T-helper 17 cell (primary cell): ENCODE data around the gene CHKB. TPM values are rescaled to one million over a fixed set of nuclear protein-coding genes. Genes with fewer than 3 reads are reported as not detected.
"Not testable (repeated sequence)": the region's sequence is repeated elsewhere in the genome, so short reads cannot be mapped to it uniquely, and the experiment has no call there.

Source experiments
- ATAC-seq: fragments of 150-1000 bp; cut with Tn5 transposase; 2 replicates; pipeline ENCODE4 v1.10.0; 2021; ENCODE audit warnings: mild to moderate bottlenecking, moderate library complexity
- DNase-seq, 3 donors: peaks; one replicate each; pipeline versions ENCODE4 v3.0.0 to v3.0.0-alpha.2; 2020 to 2021
- H3K9me3 ChIP-seq: one replicate; pipeline ENCODE4 v1.7.0; 2013; ENCODE audit warnings: low read length, mild to moderate bottlenecking; ENCODE audit not compliant: control insufficient read depth, poor library complexity, severe bottlenecking
- H3K27ac Mint-ChIP-seq: one replicate; pipeline ENCODE4 v1.8.0; 2022; ENCODE audit warnings: mild to moderate bottlenecking, moderate library complexity, mixed read lengths
- H3K27me3 Mint-ChIP-seq: one replicate; pipeline ENCODE4 v1.8.0; 2022; ENCODE audit warnings: mixed read lengths
- H3K36me3 Mint-ChIP-seq: one replicate; pipeline ENCODE4 v1.8.0; 2022; ENCODE audit warnings: low read depth, mixed read lengths
- H3K4me1 Mint-ChIP-seq: one replicate; pipeline ENCODE4 v1.8.0; 2022; ENCODE audit warnings: mild to moderate bottlenecking, mixed read lengths
- H3K4me3 Mint-ChIP-seq: one replicate; pipeline ENCODE4 v1.8.0; 2022; ENCODE audit warnings: mild to moderate bottlenecking, moderate library complexity, mixed read lengths
- total RNA-seq, 4 donors: library from RNA in 2 of 4; stranded (reverse) in 2 of 4; gene quantifications; one replicate each; pipeline ENCODE4 v1.2.3 and lab custom pipeline; 2022 to 2026

Gene CHKB
- total RNA-seq, 2 donors from 2014 or later, result 133 to 181 TPM

- not testable (repeated sequence) for H3K27ac Mint-ChIP-seq, H3K4me3 Mint-ChIP-seq, ATAC-seq, H3K9me3 ChIP-seq, DNase-seq, H3K4me1 Mint-ChIP-seq, H3K36me3 Mint-ChIP-seq
- peaks cover 56% of the 10 kb centered on the region for H3K27me3 Mint-ChIP-seq
Measured at GRCh38 chr22:50608058-50608840, 25.6 kb upstream of the CHKB start.

- Mint-ChIP-seq H3K27ac (no peak overlapping the region), H3K4me1 (peaks cover 6% of the 10 kb centered on the region), H3K4me3 (no peak overlapping the region), H3K27me3 (peaks cover 57% of the 10 kb centered on the region), H3K36me3 (no peaks in the 10 kb centered on the region)
- H3K9me3 ChIP-seq, result no peaks in the 10 kb centered on the region
- ATAC-seq (no peak), DNase-seq (no peak)
Measured at GRCh38 chr22:50607659-50608020, 25.0 kb upstream of the CHKB start.

DNA sequence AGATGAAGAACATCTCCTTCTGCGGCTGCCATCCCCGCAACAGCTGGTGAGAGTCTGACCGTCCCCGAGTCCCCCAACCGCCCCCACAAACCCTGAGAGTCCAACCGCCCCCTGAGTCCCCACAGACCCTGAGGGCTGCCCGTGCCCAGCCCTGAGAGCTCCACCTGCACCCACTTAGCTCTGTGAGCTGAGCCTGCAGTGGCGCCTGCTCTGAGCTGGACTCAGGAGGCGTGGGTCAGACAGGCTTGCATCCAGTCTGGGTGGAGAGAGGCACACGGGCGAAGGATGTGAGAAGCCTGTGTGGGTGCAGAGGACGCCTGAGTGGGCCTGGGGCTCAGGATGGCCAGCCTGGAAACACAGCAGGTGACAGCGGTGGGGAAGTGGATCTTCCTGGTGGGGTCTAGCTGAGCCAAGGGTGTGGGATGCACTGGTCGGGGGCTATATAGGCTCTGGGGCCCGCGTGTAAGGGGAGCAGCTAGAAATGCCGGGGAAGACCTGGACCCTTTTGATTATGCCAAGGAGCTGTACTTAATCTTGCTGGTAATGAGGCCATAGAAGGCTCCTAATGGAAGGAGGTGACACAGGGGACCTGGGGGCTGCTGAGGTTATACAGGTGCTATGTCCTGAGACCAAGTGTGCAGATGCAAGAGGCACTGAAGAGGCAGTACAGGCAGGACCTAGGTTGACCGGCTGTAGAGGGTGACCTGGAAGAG is 24.5 kb upstream of the CHKB start:
- DNase-seq (no peak), ATAC-seq (no peak)
- Mint-ChIP-seq H3K27ac (no peak overlapping the region), H3K4me1 (peaks cover 8% of the 10 kb centered on the region), H3K36me3 (peaks cover 2% of the 10 kb centered on the region), H3K27me3 (peaks cover 59% of the 10 kb centered on the region), H3K4me3 (peak overlapping the region; percentile 47)
- H3K9me3 ChIP-seq, result no peaks in the 10 kb centered on the region

GRCh38 chr22:50606165-50606945 is 23.7 kb upstream of the CHKB start:
- ATAC-seq (no peak), DNase-seq (no peak)
- Mint-ChIP-seq H3K4me3 (no peak overlapping the region), H3K4me1 (peaks cover 13% of the 10 kb centered on the region), H3K36me3 (peaks cover 8% of the 10 kb centered on the region), H3K27ac (no peak overlapping the region), H3K27me3 (peaks cover 60% of the 10 kb centered on the region)
- H3K9me3 ChIP-seq, result no peaks in the 10 kb centered on the region

- peaks cover 13% of the 10 kb centered on the region for H3K4me1 Mint-ChIP-seq
- no peak for DNase-seq
- H3K36me3 Mint-ChIP-seq, result peaks cover 8% of the 10 kb centered on the region
- ATAC-seq, result no peak
- H3K4me3 Mint-ChIP-seq, result no peak overlapping the region
- H3K27ac Mint-ChIP-seq, result no peak overlapping the region
- H3K27me3 Mint-ChIP-seq, result peaks cover 60% of the 10 kb centered on the region
- H3K9me3 ChIP-seq, result no peaks in the 10 kb centered on the region
Measured at GRCh38 chr22:50605613-50606074, 23.0 kb upstream of the CHKB start.

GRCh38 chr22:50605002-50605612 is 22.5 kb upstream of the CHKB start:
- Mint-ChIP-seq H3K4me1 (peaks cover 13% of the 10 kb centered on the region), H3K27me3 (peaks cover 54% of the 10 kb centered on the region), H3K36me3 (peaks cover 8% of the 10 kb centered on the region), H3K27ac (no peak overlapping the region), H3K4me3 (no peak overlapping the region)
- no peak for DNase-seq
- no peaks in the 10 kb centered on the region for H3K9me3 ChIP-seq
- no peak for ATAC-seq

DNA sequence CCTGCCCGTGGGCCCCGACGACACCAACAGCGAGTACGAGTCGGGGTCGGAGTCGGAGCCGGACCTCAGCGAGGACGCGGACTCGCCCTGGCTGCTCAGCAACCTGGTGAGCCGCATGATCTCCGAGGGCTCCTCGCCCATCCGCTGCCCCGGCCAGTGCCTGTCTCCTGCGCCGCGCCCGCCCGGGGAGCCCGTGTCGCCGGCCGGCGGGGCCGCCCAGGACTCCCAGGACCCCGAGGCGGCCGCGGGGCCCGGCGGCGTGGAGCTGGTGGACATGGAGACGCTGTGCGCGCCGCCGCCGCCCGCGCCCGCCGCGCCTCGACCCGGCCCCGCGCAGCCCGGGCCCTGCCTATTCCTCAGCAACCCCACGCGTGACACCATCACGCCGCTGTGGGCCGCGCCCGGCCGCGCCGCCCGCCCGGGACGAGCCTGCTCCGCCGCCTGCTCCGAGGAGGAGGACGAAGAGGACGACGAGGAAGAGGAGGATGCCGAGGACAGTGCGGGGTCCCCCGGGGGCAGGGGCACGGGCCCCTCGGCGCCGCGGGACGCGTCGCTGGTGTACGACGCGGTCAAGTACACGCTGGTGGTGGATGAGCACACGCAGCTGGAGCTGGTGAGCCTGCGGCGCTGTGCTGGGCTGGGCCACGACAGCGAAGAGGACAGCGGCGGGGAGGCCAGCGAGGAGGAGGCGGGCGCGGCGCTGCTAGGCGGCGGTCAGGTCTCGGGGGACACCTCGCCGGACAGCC is 21.8 kb upstream of the CHKB start:
- Mint-ChIP-seq H3K36me3 (peaks cover 8% of the 10 kb centered on the region), H3K27me3 (peaks cover 52% of the 10 kb centered on the region), H3K4me3 (no peak overlapping the region), H3K27ac (no peak overlapping the region), H3K4me1 (peaks cover 13% of the 10 kb centered on the region)
- ATAC-seq, result no peak
- no peak for DNase-seq
- H3K9me3 ChIP-seq, result no peaks in the 10 kb centered on the region

DNA sequence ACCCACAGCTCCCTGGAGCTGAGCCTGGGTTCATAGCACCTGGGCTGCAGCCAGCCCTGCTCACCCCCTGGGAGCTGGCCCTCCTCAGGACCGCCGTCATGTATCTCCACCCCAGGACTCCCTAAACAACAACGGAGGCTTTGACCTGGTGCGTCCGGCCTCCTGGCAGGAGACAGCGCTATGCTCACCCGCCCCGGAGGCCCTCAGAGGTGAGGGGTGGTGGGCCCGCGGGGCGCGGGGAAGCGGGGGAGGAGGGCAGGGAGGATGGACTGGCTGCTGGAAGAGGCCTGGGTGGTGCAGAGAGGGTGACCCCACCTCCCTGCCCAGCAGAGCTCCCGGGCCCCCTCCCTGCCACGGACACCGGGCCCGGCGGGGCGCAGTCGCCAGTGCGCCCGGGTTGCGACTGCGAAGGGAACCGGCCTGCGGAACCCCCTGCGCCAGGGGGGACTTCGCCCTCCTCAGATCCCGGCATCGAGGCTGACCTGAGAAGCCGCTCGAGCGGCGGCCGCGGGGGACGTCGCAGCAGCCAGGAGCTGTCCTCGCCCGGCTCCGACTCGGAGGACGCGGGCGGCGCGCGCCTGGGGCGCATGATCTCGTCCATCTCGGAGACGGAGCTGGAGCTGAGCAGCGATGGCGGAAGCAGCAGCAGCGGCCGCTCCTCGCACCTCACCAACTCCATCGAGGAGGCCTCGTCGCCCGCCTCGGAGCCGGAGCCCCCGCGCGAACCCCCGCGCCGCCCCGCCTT is 21.0 kb upstream of the CHKB start:
- no peak overlapping the region for H3K4me3 Mint-ChIP-seq
- H3K9me3 ChIP-seq, result no peaks in the 10 kb centered on the region
- no peak overlapping the region for H3K27ac Mint-ChIP-seq
- peaks cover 8% of the 10 kb centered on the region for H3K36me3 Mint-ChIP-seq
- DNase-seq (no peak), ATAC-seq (no peak)
- peaks cover 44% of the 10 kb centered on the region for H3K27me3 Mint-ChIP-seq
- H3K4me1 Mint-ChIP-seq, result peaks cover 13% of the 10 kb centered on the region

GRCh38 chr22:50602338-50602700 is 19.7 kb upstream of the CHKB start:
- H3K9me3 ChIP-seq, result no peaks in the 10 kb centered on the region
- DNase-seq (no peak), ATAC-seq (no peak)
- H3K4me3 Mint-ChIP-seq, result peak overlapping the region; percentile 80
- H3K27ac Mint-ChIP-seq, result no peak overlapping the region
- peaks cover 8% of the 10 kb centered on the region for H3K4me1 Mint-ChIP-seq
- peaks cover 43% of the 10 kb centered on the region for H3K27me3 Mint-ChIP-seq
- peaks cover 8% of the 10 kb centered on the region for H3K36me3 Mint-ChIP-seq

DNA sequence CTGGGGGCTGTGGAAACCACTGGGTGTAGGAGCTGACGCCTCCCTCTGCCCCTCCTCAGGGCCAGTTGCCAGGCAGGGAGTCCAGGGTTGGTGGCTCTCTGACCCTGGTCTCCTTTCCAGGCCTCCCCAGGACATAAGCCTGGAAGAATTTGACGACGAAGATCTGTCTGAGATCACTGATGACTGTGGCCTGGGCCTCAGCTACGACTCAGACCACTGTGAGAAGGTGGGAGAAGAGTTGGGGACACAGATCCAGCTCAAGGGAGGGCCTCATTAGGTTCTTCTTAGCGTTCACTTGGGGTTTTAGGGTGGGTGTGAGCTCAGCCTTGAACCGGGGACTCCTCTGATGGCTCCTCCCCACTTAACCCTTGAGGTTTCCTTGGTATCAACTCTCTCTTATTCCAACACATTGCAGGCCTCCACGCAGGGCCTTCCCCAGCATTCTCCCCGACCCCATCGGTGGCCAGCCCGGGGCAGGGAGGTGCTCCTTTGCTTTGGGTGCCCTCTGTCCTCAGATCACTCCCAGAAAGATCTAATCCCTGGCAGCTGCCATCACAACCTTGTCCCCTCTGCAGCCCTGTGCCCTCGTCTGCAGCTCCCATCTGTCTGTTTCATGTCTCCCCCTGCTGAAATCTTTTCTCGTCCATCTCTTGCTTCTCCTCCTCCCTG is 19.2 kb upstream of the CHKB start:
- DNase-seq, result no peak
- Mint-ChIP-seq H3K27ac (no peak overlapping the region), H3K4me1 (peaks cover 7% of the 10 kb centered on the region), H3K4me3 (peak overlapping the region; percentile 80), H3K27me3 (peaks cover 39% of the 10 kb centered on the region), H3K36me3 (peaks cover 8% of the 10 kb centered on the region)
- ATAC-seq, result no peak
- no peaks in the 10 kb centered on the region for H3K9me3 ChIP-seq

GRCh38 chr22:50600967-50601668 is 18.5 kb upstream of the CHKB start:
- peaks cover 39% of the 10 kb centered on the region for H3K27me3 Mint-ChIP-seq
- H3K4me3 Mint-ChIP-seq, result peak overlapping the region; percentile 80
- ATAC-seq (no peak), DNase-seq (no peak)
- peaks cover 8% of the 10 kb centered on the region for H3K36me3 Mint-ChIP-seq
- H3K4me1 Mint-ChIP-seq, result peaks cover 7% of the 10 kb centered on the region
- no peak overlapping the region for H3K27ac Mint-ChIP-seq
- no peaks in the 10 kb centered on the region for H3K9me3 ChIP-seq
